IPS-18a (cell line): ENCODE results near the gene ME2.
"Not testable (repeated sequence)": the region's sequence is repeated elsewhere in the genome, so short reads cannot be mapped to it uniquely, and the experiment has no call there.

ENCODE experiments used
- H3K27ac ChIP-seq: one replicate; pipeline ENCODE4 v1.5.1; 2013; ENCODE audit warnings: low read length
- H3K27me3 ChIP-seq: one replicate; pipeline ENCODE4 v1.6.1; 2013; ENCODE audit warnings: mild to moderate bottlenecking, low read length; ENCODE audit not compliant: control insufficient read depth, insufficient read depth
- H3K36me3 ChIP-seq: one replicate; pipeline ENCODE4 v1.6.1; 2013; ENCODE audit warnings: low read depth, low read length; ENCODE audit not compliant: control insufficient read depth
- H3K4me1 ChIP-seq: one replicate; pipeline ENCODE4 v1.6.1; 2013; ENCODE audit warnings: low read depth, low read length; ENCODE audit not compliant: control insufficient read depth
- H3K4me3 ChIP-seq: one replicate; pipeline ENCODE4 v1.5.1; 2013; ENCODE audit warnings: low read length
- H3K9ac ChIP-seq: one replicate; pipeline ENCODE4 v1.6.1; 2013; ENCODE audit warnings: mild to moderate bottlenecking, low read length, moderate library complexity
- H3K9me3 ChIP-seq: one replicate; pipeline ENCODE4 v1.6.1; 2013; ENCODE audit warnings: low read depth, low read length; ENCODE audit not compliant: control insufficient read depth

The ME2 gene

DNA sequence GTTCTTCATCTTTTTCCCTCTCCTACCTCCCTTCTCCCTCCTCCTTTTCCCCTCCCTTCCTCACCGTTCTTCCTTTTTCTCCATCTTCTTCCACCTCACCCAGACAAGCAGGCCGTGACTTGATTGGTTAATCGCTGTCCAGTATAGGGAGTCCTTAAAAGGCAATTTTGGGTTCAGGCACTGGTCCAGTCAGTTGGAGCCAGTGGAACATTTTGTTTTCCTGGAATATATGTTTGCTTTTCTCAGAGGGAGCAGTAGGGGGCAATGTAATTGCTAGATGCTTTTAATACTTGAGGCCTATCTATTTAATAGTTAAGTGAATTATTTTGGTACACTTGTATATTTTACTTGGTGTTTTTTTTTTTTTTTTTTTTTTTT is 103.9 kb downstream of the ME2 start:
- Histone ChIP-seq H3K27me3 (no peaks in the 10 kb centered on the region), H3K9ac (no peak overlapping the region), H3K9me3 (no peaks in the 10 kb centered on the region), H3K4me1 (no peaks in the 10 kb centered on the region), H3K4me3 (no peak overlapping the region), H3K36me3 (no peaks in the 10 kb centered on the region), H3K27ac (no peak overlapping the region)

GRCh38 chr18:50986360-50987087 is 107.6 kb downstream of the ME2 start:
- H3K4me3 ChIP-seq: no peak overlapping the region
- no peaks in the 10 kb centered on the region for H3K36me3 ChIP-seq
- H3K27ac ChIP-seq: no peak overlapping the region
- no peak overlapping the region for H3K9ac ChIP-seq
- H3K27me3 ChIP-seq: no peaks in the 10 kb centered on the region
- peaks cover 1% of the 10 kb centered on the region for H3K4me1 ChIP-seq
- H3K9me3 ChIP-seq: no peaks in the 10 kb centered on the region

DNA sequence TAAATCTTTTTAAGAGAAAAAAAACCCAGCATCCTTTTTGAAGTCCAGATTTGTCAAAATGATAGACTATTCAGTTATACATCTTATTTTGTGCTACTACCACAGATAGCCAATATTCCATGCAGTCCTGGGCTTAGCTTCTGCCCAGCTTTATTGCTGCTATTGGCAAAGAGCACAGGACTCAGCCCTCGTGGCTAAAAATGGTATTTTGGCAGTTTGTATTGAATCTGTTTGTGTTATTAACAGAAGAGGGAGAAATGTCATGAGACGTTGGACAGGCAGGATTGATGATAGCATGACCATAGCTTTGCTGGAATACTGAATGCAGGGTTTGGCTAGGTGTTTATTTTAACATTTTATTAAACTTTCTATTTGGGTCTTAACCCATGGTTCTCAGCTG is 108.3 kb downstream of the ME2 start:
- H3K9ac ChIP-seq: no peak overlapping the region
- peaks cover 9% of the 10 kb centered on the region for H3K4me1 ChIP-seq
- H3K36me3 ChIP-seq: no peaks in the 10 kb centered on the region
- H3K27ac ChIP-seq: no peak overlapping the region
- H3K27me3 ChIP-seq: no peaks in the 10 kb centered on the region
- H3K9me3 ChIP-seq: no peaks in the 10 kb centered on the region
- H3K4me3 ChIP-seq: no peak overlapping the region

GRCh38 chr18:50989711-50990110 is 110.8 kb downstream of the ME2 start:
- Histone ChIP-seq H3K4me3 (no peak overlapping the region), H3K36me3 (no peaks in the 10 kb centered on the region), H3K4me1 (peaks cover 11% of the 10 kb centered on the region), H3K27ac (no peak overlapping the region), H3K27me3 (no peaks in the 10 kb centered on the region), H3K9me3 (no peaks in the 10 kb centered on the region), H3K9ac (no peak overlapping the region)

DNA sequence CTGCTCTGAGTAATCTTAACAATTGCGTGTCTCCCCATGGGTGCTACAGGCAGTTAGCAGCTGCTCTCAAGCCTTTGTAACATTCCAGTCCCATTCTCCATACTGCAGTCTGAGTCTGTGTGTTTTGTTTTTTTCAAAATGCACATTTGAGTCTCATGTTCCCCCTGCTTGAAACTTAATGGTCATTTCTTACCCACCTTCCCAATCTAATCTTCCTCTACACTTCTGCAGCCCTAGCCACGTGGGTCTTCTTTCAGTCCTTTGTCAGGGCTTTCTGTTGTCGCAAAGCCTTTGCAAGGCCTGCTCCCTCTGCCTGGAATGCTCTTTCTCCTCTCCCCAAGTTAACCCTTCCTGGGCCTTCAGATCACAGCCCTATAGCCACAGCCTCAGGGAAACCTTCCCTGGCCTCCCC is 113.4 kb downstream of the ME2 start:
- Histone ChIP-seq H3K9ac (peak overlapping the region; percentile 39), H3K27me3 (no peaks in the 10 kb centered on the region), H3K9me3 (no peaks in the 10 kb centered on the region), H3K27ac (no peak overlapping the region), H3K4me3 (no peak overlapping the region), H3K4me1 (peaks cover 11% of the 10 kb centered on the region), H3K36me3 (no peaks in the 10 kb centered on the region)

DNA sequence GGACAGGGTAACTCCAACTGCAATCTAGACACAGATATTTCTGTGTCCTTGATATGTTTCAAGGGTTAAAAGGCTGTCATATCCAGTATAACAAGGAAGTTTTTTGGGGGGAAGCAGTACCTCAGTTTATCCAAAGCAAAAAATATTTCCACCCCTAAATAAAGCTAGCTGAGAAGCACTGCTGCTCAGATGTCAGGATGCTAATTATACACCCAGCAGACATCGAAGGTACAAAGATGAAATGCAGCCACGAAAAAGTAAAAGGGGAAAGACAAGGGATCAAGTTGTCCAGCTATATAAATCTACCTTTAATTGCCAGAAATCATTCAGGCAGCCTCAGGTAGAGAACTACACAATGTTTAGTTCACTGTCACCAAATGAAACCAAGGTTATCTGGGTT is 115.1 kb downstream of the ME2 start:
- H3K27me3 ChIP-seq: no peaks in the 10 kb centered on the region
- H3K36me3 ChIP-seq: no peaks in the 10 kb centered on the region
- H3K27ac ChIP-seq: no peak overlapping the region
- no peak overlapping the region for H3K4me3 ChIP-seq
- H3K4me1 ChIP-seq: peaks cover 11% of the 10 kb centered on the region
- no peak overlapping the region for H3K9ac ChIP-seq
- H3K9me3 ChIP-seq: no peaks in the 10 kb centered on the region

- H3K4me3 ChIP-seq, H3K27me3 ChIP-seq, H3K4me1 ChIP-seq, H3K9me3 ChIP-seq, H3K9ac ChIP-seq, H3K36me3 ChIP-seq, H3K27ac ChIP-seq: not testable (repeated sequence)
Measured at GRCh38 chr18:51003174-51003573, 124.3 kb downstream of the ME2 start.
